Loucy (cell line): ENCODE measurements around the gene FNDC3A.

Experiments
- H2AFZ ChIP-seq: fragments of 200-600 bp; sonication (generic); 2 replicates; pipeline ENCODE4 v1.6.0; 2016; ENCODE audit warnings: antibody characterized with exemption, mild to moderate bottlenecking, low read length, moderate library complexity
- H3F3A ChIP-seq: fragments of 200-600 bp; 2 replicates; pipeline ENCODE4 v1.6.0; 2016; ENCODE audit warnings: antibody characterized with exemption, low read depth, mild to moderate bottlenecking
- H3K27me3 ChIP-seq: fragments of 200-600 bp; sonication (generic); 2 replicates; pipeline ENCODE4 v1.6.1; 2014; ENCODE audit warnings: low read length, mild to moderate bottlenecking; ENCODE audit not compliant: insufficient read depth, poor library complexity, severe bottlenecking
- H3K36me3 ChIP-seq: fragments of 200-600 bp; sonication (generic); 2 replicates; pipeline ENCODE4 v1.6.1; 2016; ENCODE audit warnings: low read length; ENCODE audit not compliant: insufficient read depth
- H3K4me1 ChIP-seq: fragments of 200-600 bp; sonication (generic); 2 replicates; pipeline ENCODE4 v1.5.1; 2014; ENCODE audit warnings: low read length, mild to moderate bottlenecking; ENCODE audit not compliant: insufficient read depth, poor library complexity, severe bottlenecking
- H3K4me2 ChIP-seq: fragments of 200-600 bp; sonication (generic); 2 replicates; pipeline ENCODE4 v1.6.0; 2014; ENCODE audit warnings: antibody characterized with exemption, low read length, low read depth, mild to moderate bottlenecking; ENCODE audit not compliant: poor library complexity, severe bottlenecking
- H3K4me3 ChIP-seq: fragments of 200-600 bp; sonication (generic); 2 replicates; pipeline ENCODE4 v1.5.1; 2014; ENCODE audit warnings: low read length, mild to moderate bottlenecking, mixed read lengths; ENCODE audit not compliant: poor library complexity, severe bottlenecking
- H3K79me2 ChIP-seq: fragments of 200-600 bp; sonication (generic); 2 replicates; pipeline ENCODE4 v1.6.1; 2014; ENCODE audit warnings: low read length; ENCODE audit not compliant: insufficient read depth
- H3K9ac ChIP-seq: fragments of 200-600 bp; sonication (generic); 2 replicates; pipeline ENCODE4 v1.6.0; 2014; ENCODE audit warnings: mild to moderate bottlenecking, low read depth, low read length, moderate library complexity; ENCODE audit not compliant: poor library complexity, severe bottlenecking
- H3K9me2 ChIP-seq: fragments of 200-600 bp; sonication (generic); replicated peaks from 2 replicates; pipeline ENCODE4 v1.6.1; 2016; ENCODE audit warnings: low read depth, low read length, mixed read lengths
- H3K9me3 ChIP-seq: fragments of 200-600 bp; sonication (generic); 2 replicates; pipeline ENCODE4 v1.6.1; 2014; ENCODE audit warnings: mild to moderate bottlenecking, antibody characterized with exemption, low read length, low read depth; ENCODE audit not compliant: insufficient read depth
- H4K20me1 ChIP-seq: fragments of 200-600 bp; sonication (generic); 2 replicates; pipeline ENCODE4 v1.6.0; 2014; ENCODE audit warnings: antibody characterized with exemption, low read length, mild to moderate bottlenecking; ENCODE audit not compliant: insufficient read depth, poor library complexity, severe bottlenecking
- EZH2phosphoT487 ChIP-seq: fragments of 200-600 bp; IDR thresholded peaks from 2 replicates; pipeline ENCODE4 v1.6.1; 2018; ENCODE audit warnings: antibody characterized with exemption, mild to moderate bottlenecking, moderate library complexity, borderline replicate concordance
- TF ChIP-seq, protein P1 (sequence below): fragments of 200-600 bp; sonication (generic); conservative IDR thresholded peaks from 2 replicates; pipeline ENCODE4 v1.5.1; 2014; ENCODE audit warnings: mild to moderate bottlenecking, antibody characterized with exemption, low read length

Gene FNDC3A

DNA sequence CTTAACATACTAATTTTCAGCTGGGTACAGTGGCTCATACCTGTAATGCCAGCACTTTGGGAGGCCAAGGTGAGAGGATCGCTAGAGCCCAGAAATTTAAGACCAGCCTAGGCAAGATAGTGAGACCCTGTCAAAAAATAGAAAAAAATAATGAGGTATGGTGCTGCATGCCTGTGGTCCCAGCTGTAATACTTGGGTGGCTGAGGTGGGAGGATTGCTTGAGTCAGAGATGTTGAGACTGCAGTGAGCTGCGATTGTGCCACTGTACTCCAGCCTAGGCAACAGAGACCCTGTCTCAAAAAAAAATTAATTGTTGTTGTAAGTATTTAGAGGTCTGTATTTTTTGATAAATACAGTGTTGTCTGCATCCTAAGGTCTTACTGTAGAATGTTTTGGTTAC is 66.8 kb downstream of the FNDC3A start:
- no peaks in the 10 kb centered on the region for H3F3A ChIP-seq
- H3K9ac ChIP-seq: no peak overlapping the region
- H2AFZ ChIP-seq: no peak overlapping the region
- no peaks in the 10 kb centered on the region for H3K4me1 ChIP-seq
- no peaks in the 10 kb centered on the region for H3K27me3 ChIP-seq
- no peaks in the 10 kb centered on the region for H3K9me2 ChIP-seq
- H3K79me2 ChIP-seq: no peaks in the 10 kb centered on the region
- no peaks in the 10 kb centered on the region for H4K20me1 ChIP-seq
- no peak overlapping the region for H3K4me3 ChIP-seq
- no peak overlapping the region for H3K4me2 ChIP-seq
- no peaks in the 10 kb centered on the region for H3K9me3 ChIP-seq
- H3K36me3 ChIP-seq: no peaks in the 10 kb centered on the region
- no peak for TF ChIP-seq EZH2phosphoT487
- TF ChIP-seq, protein P1, sequence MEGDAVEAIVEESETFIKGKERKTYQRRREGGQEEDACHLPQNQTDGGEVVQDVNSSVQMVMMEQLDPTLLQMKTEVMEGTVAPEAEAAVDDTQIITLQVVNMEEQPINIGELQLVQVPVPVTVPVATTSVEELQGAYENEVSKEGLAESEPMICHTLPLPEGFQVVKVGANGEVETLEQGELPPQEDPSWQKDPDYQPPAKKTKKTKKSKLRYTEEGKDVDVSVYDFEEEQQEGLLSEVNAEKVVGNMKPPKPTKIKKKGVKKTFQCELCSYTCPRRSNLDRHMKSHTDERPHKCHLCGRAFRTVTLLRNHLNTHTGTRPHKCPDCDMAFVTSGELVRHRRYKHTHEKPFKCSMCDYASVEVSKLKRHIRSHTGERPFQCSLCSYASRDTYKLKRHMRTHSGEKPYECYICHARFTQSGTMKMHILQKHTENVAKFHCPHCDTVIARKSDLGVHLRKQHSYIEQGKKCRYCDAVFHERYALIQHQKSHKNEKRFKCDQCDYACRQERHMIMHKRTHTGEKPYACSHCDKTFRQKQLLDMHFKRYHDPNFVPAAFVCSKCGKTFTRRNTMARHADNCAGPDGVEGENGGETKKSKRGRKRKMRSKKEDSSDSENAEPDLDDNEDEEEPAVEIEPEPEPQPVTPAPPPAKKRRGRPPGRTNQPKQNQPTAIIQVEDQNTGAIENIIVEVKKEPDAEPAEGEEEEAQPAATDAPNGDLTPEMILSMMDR: no peak

DNA sequence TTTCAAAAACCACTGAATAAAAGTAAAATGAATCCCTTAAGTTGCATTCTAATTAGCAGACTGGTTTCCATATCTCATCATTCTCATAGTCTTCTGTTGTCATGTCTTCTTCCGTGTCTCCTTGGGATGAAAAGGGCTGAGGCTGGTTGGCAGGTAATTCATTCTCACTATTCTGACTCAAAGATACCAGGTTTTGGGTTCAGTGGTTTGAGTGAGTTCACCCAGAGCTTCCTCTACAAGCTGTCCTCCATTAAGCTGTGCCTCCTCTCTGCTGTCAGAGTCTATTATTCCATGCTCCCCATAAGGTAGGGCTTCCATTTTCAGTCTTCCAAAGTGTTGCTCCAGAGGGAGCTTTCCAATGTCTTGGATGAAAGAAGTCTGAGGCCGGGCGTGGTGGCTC is 68.3 kb downstream of the FNDC3A start:
- no peak for TF ChIP-seq EZH2phosphoT487
- TF ChIP-seq, protein P1: no peak
- no peaks in the 10 kb centered on the region for H3K79me2 ChIP-seq

DNA sequence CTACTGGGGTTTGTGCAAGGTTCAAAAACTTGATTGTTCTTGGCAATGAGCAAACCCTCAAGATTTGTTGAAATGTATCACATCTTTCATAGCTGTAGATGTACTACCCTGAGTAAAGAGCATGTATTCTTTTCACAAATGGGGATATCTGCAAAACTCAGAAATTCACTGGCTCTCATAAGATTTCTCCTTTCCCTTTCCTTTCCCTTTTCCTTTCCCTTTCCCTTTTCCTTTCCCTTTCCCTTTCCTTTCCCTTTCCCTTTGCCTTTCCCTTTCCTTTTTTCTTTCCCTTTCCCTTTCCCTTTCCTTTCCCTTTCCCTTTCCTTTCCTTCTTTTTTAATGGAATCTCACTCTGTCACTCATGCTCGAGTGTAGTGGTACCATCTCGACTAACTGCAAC is 69.1 kb downstream of the FNDC3A start:
- 0 out of 2 replicates have a peak, but pooled peaks cover 5% of the 10 kb centered on the region for H3K9me3 ChIP-seq
- no peak overlapping the region for H3K4me2 ChIP-seq
- H3K4me3 ChIP-seq: no peak overlapping the region
- no peaks in the 10 kb centered on the region for H3K9me2 ChIP-seq
- no peak overlapping the region for H3K9ac ChIP-seq
- TF ChIP-seq EZH2phosphoT487: no peak
- TF ChIP-seq, protein P1: no peak
- H3K36me3 ChIP-seq: no peaks in the 10 kb centered on the region
- H3F3A ChIP-seq: no peaks in the 10 kb centered on the region
- H2AFZ ChIP-seq: no peak overlapping the region
- no peaks in the 10 kb centered on the region for H4K20me1 ChIP-seq
- no peaks in the 10 kb centered on the region for H3K4me1 ChIP-seq
- H3K27me3 ChIP-seq: no peaks in the 10 kb centered on the region
- H3K79me2 ChIP-seq: no peaks in the 10 kb centered on the region

More for the DNA sequence above, 68.3 kb downstream of the FNDC3A start:
- no peaks in the 10 kb centered on the region for H3K9me2 ChIP-seq
- no peak overlapping the region for H3K9ac ChIP-seq
- H3F3A ChIP-seq: no peaks in the 10 kb centered on the region
- no peak overlapping the region for H3K4me2 ChIP-seq
- no peaks in the 10 kb centered on the region for H4K20me1 ChIP-seq
- no peak overlapping the region for H3K4me3 ChIP-seq
- no peaks in the 10 kb centered on the region for H3K36me3 ChIP-seq
- H2AFZ ChIP-seq: no peak overlapping the region
- no peaks in the 10 kb centered on the region for H3K27me3 ChIP-seq
- no peaks in the 10 kb centered on the region for H3K4me1 ChIP-seq
- 0 out of 2 replicates have a peak, but pooled peaks cover 5% of the 10 kb centered on the region for H3K9me3 ChIP-seq
